HepG2 (cell line): Measurements from ENCODE around the gene ITGB2. TPM values are rescaled to one million over a fixed set of nuclear protein-coding genes. Genes with fewer than 3 reads are reported as not detected.

Experiments
- AGO2 ChIP-seq: fragments of 200-400 bp; formaldehyde crosslinking; optimal IDR thresholded peaks from 2 replicates; pipeline ENCODE3; 2017; ENCODE audit warnings: mild to moderate bottlenecking, low read depth, low read length, moderate library complexity
- AKAP8 ChIP-seq: sonication (generic); formaldehyde crosslinking; IDR thresholded peaks from 2 replicates; pipeline ENCODE4 v1.5.1; 2020; ENCODE audit warnings: mild to moderate bottlenecking, missing genetic modification reagents
- ATRX ChIP-seq: sonication (generic); formaldehyde crosslinking; IDR thresholded peaks from 2 replicates; pipeline ENCODE4 v1.4.0; 2020; ENCODE audit warnings: missing genetic modification reagents, borderline replicate concordance
- HMG20A ChIP-seq: IDR thresholded peaks from 2 replicates; pipeline ENCODE4 v1.6.1; 2016; ENCODE audit warnings: borderline replicate concordance
- HOXA3 ChIP-seq: sonication (generic); formaldehyde crosslinking; IDR thresholded peaks from 2 replicates; pipeline ENCODE4 v1.5.0; 2020; ENCODE audit warnings: missing genetic modification reagents
- NFE2L2 ChIP-seq: fragments of 150-350 bp; IDR thresholded peaks from 2 replicates; pipeline ENCODE4 v1.6.1; 2014; ENCODE audit warnings: low read length
- POLR2A ChIP-seq, 2 experiments: IDR thresholded peaks; 2 replicates each; pipeline ENCODE4 v1.6.1; 2011; ENCODE audit warnings: low read depth in 2 of 2, low read length in 2 of 2, mild to moderate bottlenecking in 1 of 2, moderate library complexity in 1 of 2; ENCODE audit not compliant: insufficient read depth in 1 of 2
- POLR2AphosphoS5 ChIP-seq: IDR thresholded peaks from 2 replicates; pipeline ENCODE4 v1.6.1; 2012; ENCODE audit warnings: low read depth, low read length
- RNF2 ChIP-seq: fragments of 450-650 bp; conservative IDR thresholded peaks from 2 replicates; pipeline ENCODE4 v1.6.1; 2016; ENCODE audit warnings: low read depth
- SNAPC4 ChIP-seq: sonication (generic); formaldehyde crosslinking; IDR thresholded peaks from 2 replicates; pipeline ENCODE4 v1.4.0; 2020; ENCODE audit warnings: mild to moderate bottlenecking, missing genetic modification reagents
- UBTF ChIP-seq: sonication (generic); formaldehyde crosslinking; IDR thresholded peaks from 2 replicates; pipeline ENCODE4 v1.4.0; 2020; ENCODE audit warnings: mild to moderate bottlenecking, missing genetic modification reagents
- ZBTB38 ChIP-seq: sonication (generic); formaldehyde crosslinking; IDR thresholded peaks from 2 replicates; pipeline ENCODE4 v1.5.1; 2020; ENCODE audit warnings: mild to moderate bottlenecking, missing genetic modification reagents
- ZNF558 ChIP-seq: sonication (generic); formaldehyde crosslinking; IDR thresholded peaks from 2 replicates; pipeline ENCODE4 v1.9.0; 2022; ENCODE audit warnings: mild to moderate bottlenecking, missing genetic modification reagents, borderline replicate concordance
- ZNF660 ChIP-seq: sonication (generic); formaldehyde crosslinking; IDR thresholded peaks from 2 replicates; pipeline ENCODE4 v1.5.1; 2020; ENCODE audit warnings: mild to moderate bottlenecking, low read depth, missing genetic modification reagents, borderline replicate concordance
- polyA plus RNA-seq, 8 experiments: library from polyadenylated mRNA; depleted of rRNA in 3 of 8; stranded (reverse) in 7 of 8; unstranded in 1 of 8; fragments of >200 nt; fragmentation: Illumina TruSeq in 4 of 8; extraction: Trizol in 4 of 8; gene quantifications; 2 replicates each; pipeline versions ENCODE4 v1.2.1 to v1.2.3, GENCODE V29; 2011 to 2016; ENCODE audit warnings: low read depth in 4 of 8, missing spikeins in 1 of 8, mixed read lengths in 1 of 8; ENCODE audit not compliant: insufficient read depth in 1 of 8
- total RNA-seq, 5 experiments: library from RNA; depleted of rRNA; stranded (reverse); fragments of >200 nt; fragmentation: Illumina TruSeq; extraction: Trizol; gene quantifications; 2 replicates each; pipeline ENCODE4 v1.2.3, GENCODE V29; 2016; ENCODE audit warnings: low read depth in 1 of 5
- TF ChIP-seq, protein P1 (sequence below): sonication (generic); formaldehyde crosslinking; IDR thresholded peaks from 2 replicates; pipeline ENCODE4 v1.4.0; 2020; ENCODE audit warnings: missing genetic modification reagents

ITGB2 gene
- total and polyA plus RNA-seq, 2 of the 13 experiments (the other 11 are each of a cell fraction or from before 2014, with no cell fraction given): 4.2 to 18.0 TPM

DNA sequence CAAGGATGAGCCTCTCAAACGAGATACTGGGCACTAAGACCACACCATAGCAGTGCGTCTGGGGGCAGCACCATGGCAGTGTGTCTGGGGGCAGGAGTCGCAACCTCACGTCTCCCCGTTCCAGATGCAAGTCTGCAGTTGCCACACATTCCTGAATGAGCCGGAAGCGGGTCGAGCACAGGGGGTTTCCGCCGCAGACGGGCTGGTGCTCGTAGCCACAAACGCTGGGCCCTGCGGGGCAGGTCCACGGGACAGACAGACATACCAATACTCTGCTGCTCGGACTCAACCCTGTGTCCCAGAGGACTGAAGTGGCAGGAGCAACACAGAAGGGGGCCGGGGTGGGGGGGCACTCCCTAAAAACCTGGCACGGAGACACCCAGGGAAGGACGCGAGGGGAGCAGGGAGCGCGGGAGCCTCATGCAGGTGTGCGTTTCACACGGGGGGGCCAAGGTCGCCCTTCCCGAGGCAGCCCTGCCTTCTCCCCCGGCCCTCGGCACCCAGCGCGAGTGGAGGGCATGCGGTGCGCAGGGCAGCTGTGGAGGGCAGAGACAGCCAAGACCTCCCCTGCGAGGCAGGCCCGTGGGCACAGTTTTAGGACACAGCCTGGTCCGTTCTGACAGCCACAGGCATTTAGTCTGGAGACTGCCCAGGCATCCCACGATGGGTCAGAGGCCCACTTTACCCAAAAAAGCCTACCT lies 71.7 kb downstream of the ITGB2 start (continued):
- TF ChIP-seq ZBTB38 (CRISPR knock-in tag) (peak; percentile 86), ZNF558 (CRISPR knock-in tag) (no peak), POLR2A (IDR thresholded peaks at IDR 0.05; ENCODE audit: insufficient read depth in 1 of 2, low read depth in 2 of 2, low read length in 2 of 2) (peak in 1 of 2 experiments; percentile 52; a peak in 2 of 4 replicates), UBTF (CRISPR knock-in tag) (peak; percentile 31; the same call in 1 of the 2 replicates), NFE2L2 (no peak), POLR2AphosphoS5 (peak; percentile 43; the same call in 1 of the 2 replicates), ATRX (CRISPR knock-in tag) (no peak), HOXA3 (CRISPR knock-in tag) (0 out of 2 replicates have a peak, but pooled peaks have one; percentile 4), SNAPC4 (no peak), HMG20A (no peak), RNF2 (no peak), AKAP8 (CRISPR knock-in tag) (peak; percentile 94), AGO2 (peak; percentile 93), ZNF660 (no peak)
- TF ChIP-seq, protein P1, sequence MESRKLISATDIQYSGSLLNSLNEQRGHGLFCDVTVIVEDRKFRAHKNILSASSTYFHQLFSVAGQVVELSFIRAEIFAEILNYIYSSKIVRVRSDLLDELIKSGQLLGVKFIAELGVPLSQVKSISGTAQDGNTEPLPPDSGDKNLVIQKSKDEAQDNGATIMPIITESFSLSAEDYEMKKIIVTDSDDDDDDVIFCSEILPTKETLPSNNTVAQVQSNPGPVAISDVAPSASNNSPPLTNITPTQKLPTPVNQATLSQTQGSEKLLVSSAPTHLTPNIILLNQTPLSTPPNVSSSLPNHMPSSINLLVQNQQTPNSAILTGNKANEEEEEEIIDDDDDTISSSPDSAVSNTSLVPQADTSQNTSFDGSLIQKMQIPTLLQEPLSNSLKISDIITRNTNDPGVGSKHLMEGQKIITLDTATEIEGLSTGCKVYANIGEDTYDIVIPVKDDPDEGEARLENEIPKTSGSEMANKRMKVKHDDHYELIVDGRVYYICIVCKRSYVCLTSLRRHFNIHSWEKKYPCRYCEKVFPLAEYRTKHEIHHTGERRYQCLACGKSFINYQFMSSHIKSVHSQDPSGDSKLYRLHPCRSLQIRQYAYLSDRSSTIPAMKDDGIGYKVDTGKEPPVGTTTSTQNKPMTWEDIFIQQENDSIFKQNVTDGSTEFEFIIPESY: peak; percentile 23; the same call in 1 of the 2 replicates
